ENCODE results near the gene CCNB3.
"Not testable (repeated sequence)": the region's sequence is repeated elsewhere in the genome, so short reads cannot be mapped to it uniquely, and the experiment has no call there.

The CCNB3 gene

GRCh38 chrX:50204364-50204899 is at the start of gene CCNB3:
Gene CCNB3 (plus strand): TSS chrX:50204765. CDS start chrX:50285164, 80,399 bp downstream.
- peak; percentile 36 to 57 for DNase-seq (ENCODE audit: low read depth in 1 of 2, low spot score in 1 of 2)

GRCh38 chrX:50157545-50158135 is 46.9 kb upstream of the CCNB3 start:
- no peak for DNase-seq (ENCODE audit: low read depth in 1 of 2, low spot score in 1 of 2)

GRCh38 chrX:50158593-50158992 is 46.0 kb upstream of the CCNB3 start:
- no peak for DNase-seq (ENCODE audit: low read depth in 1 of 2, low spot score in 1 of 2)

- no peak for DNase-seq (ENCODE audit: low read depth in 1 of 2, low spot score in 1 of 2)
Measured at GRCh38 chrX:50161127-50161526, 43.4 kb upstream of the CCNB3 start.

GRCh38 chrX:50165727-50166126 is 38.8 kb upstream of the CCNB3 start:
- no peak for DNase-seq (ENCODE audit: low read depth in 1 of 2, low spot score in 1 of 2)

GRCh38 chrX:50167366-50167765 is 37.2 kb upstream of the CCNB3 start:
- no peak for DNase-seq (ENCODE audit: low read depth in 1 of 2, low spot score in 1 of 2)

GRCh38 chrX:50168241-50168687 is 36.3 kb upstream of the CCNB3 start:
- DNase-seq (ENCODE audit: low read depth in 1 of 2, low spot score in 1 of 2): no peak

- DNase-seq (ENCODE audit: low read depth in 1 of 2, low spot score in 1 of 2): no peak
Measured at GRCh38 chrX:50169717-50170116, 34.8 kb upstream of the CCNB3 start.

GRCh38 chrX:50180073-50180940 is 24.3 kb upstream of the CCNB3 start:
- DNase-seq (ENCODE audit: low read depth in 1 of 2, low spot score in 1 of 2): no peak

- no peak for DNase-seq (ENCODE audit: low read depth in 1 of 2, low spot score in 1 of 2)
Measured at GRCh38 chrX:50183891-50184290, 20.7 kb upstream of the CCNB3 start.

GRCh38 chrX:50188859-50189600 is 15.5 kb upstream of the CCNB3 start:
- no peak for DNase-seq (ENCODE audit: low read depth in 1 of 2, low spot score in 1 of 2)

- no peak for DNase-seq (ENCODE audit: low read depth in 1 of 2, low spot score in 1 of 2)
Measured at GRCh38 chrX:50198348-50198747, 6.2 kb upstream of the CCNB3 start.

GRCh38 chrX:50200907-50201306 is 3.7 kb upstream of the CCNB3 start, which contains the start of gene AKAP4:
Gene AKAP4 (minus strand): TSS chrX:50201007. CDS start chrX:50200889, 118 bp downstream.
- no peak for DNase-seq (ENCODE audit: low read depth in 1 of 2, low spot score in 1 of 2)

GRCh38 chrX:50202539-50202938 is 2.0 kb upstream of the CCNB3 start:
- DNase-seq (ENCODE audit: low read depth in 1 of 2, low spot score in 1 of 2): no peak

- no peak for DNase-seq (ENCODE audit: low read depth in 1 of 2, low spot score in 1 of 2)
Measured at GRCh38 chrX:50206753-50207152, 2.2 kb downstream of the CCNB3 start.

GRCh38 chrX:50211510-50211909 is 6.9 kb downstream of the CCNB3 start:
- DNase-seq (ENCODE audit: low read depth in 1 of 2, low spot score in 1 of 2): no peak

- no peak for DNase-seq (ENCODE audit: low read depth in 1 of 2, low spot score in 1 of 2)
Measured at GRCh38 chrX:50281253-50281652, 76.7 kb downstream of the CCNB3 start.

- DNase-seq (ENCODE audit: low read depth in 1 of 2, low spot score in 1 of 2): no peak
Measured at GRCh38 chrX:50327235-50327634, 122.7 kb downstream of the CCNB3 start.

- not testable (repeated sequence) for DNase-seq (ENCODE audit: low read depth in 1 of 2, low spot score in 1 of 2)
Measured at GRCh38 chrX:50332668-50333067, 128.1 kb downstream of the CCNB3 start.

GRCh38 chrX:50333308-50333707 is 128.7 kb downstream of the CCNB3 start:
- no peak for DNase-seq (ENCODE audit: low read depth in 1 of 2, low spot score in 1 of 2)

GRCh38 chrX:50343917-50344316 is 139.4 kb downstream of the CCNB3 start:
- no peak for DNase-seq (ENCODE audit: low read depth in 1 of 2, low spot score in 1 of 2)

Measured in activated CD4-positive, alpha-beta T cell treated with anti-CD3 and anti-CD28 coated beads, Interleukin-2, amount 50 U/mL, for 24 hours (primary cell).